Measurements from ENCODE around the gene MGST1.

DNA sequence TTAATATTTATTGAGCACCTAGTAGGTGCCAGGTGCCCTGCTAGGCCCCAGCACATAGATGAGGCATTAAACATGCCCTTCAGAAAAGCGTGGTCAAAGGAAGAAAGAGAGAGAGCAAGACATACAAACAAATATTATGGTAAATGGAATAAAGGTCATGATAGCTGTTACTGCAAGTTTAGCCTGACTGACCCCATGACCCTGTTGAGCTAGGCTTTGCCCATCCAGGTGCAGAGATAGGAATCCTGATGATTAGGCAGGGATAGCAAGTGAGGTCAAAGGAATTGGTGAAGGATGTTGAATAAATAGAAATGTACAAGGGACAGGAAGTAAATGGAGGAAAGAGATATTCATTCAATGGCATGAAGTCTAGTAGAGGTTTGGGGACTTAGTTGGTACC, 36.5 kb upstream of the MGST1 start:
- TF ChIP-seq, protein P1, sequence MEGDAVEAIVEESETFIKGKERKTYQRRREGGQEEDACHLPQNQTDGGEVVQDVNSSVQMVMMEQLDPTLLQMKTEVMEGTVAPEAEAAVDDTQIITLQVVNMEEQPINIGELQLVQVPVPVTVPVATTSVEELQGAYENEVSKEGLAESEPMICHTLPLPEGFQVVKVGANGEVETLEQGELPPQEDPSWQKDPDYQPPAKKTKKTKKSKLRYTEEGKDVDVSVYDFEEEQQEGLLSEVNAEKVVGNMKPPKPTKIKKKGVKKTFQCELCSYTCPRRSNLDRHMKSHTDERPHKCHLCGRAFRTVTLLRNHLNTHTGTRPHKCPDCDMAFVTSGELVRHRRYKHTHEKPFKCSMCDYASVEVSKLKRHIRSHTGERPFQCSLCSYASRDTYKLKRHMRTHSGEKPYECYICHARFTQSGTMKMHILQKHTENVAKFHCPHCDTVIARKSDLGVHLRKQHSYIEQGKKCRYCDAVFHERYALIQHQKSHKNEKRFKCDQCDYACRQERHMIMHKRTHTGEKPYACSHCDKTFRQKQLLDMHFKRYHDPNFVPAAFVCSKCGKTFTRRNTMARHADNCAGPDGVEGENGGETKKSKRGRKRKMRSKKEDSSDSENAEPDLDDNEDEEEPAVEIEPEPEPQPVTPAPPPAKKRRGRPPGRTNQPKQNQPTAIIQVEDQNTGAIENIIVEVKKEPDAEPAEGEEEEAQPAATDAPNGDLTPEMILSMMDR (IDR thresholded peaks at IDR 0.05), result no peak
- no peak for TF ChIP-seq POLR2A (IDR thresholded peaks at IDR 0.05)
